ENCODE measurements around the gene GSTT2.
"Not testable (repeated sequence)": the region's sequence is repeated elsewhere in the genome, so short reads cannot be mapped to it uniquely, and the experiment has no call there.

Gene GSTT2

DNA sequence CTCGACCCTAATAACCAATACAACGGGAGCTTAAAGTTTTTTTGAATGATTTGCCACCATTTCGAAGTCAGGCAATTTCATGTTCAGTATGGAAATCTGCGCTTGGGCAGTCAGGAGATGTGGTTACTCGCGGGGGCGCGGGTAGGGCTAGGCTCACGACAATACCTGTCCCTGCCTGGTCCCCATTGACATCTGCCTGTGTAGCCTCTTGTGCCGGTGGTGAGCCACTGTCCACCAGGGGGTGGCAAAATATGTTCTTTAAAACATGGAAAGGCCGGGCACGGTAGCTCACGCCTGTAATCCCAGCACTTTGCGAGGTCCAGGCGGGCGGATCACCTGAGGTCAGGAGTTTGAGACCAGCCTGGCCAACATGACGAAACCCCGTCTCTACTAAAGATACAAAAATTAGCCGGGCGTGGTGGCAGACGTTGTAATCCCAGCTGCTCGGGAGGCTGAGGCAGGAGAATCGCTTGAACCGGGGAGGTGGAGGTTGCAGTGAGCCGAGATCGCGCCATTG is 5.0 kb upstream of the GSTT2 start:
- DNase-seq: not testable (repeated sequence)

DNA sequence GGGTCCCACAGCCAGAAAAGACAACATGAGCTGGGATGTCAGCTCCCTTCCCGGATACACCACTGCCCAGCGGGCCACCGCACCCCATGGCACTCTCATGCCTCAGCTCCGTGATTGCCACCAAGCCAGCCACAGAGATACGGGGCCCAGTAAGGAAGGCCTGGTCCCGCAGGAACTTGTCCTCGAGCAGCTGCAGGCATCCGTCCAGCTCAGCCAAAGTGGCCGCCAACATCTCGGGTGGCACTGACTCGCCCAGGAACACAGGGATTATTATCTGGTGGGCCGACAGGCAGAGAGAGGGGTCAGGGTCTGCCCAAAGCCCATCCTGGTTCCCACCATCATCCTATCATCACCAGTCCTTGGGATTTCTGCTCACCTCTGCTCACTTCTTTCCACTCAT is 2.6 kb upstream of the GSTT2 start:
- DNase-seq: not testable (repeated sequence)

DNA sequence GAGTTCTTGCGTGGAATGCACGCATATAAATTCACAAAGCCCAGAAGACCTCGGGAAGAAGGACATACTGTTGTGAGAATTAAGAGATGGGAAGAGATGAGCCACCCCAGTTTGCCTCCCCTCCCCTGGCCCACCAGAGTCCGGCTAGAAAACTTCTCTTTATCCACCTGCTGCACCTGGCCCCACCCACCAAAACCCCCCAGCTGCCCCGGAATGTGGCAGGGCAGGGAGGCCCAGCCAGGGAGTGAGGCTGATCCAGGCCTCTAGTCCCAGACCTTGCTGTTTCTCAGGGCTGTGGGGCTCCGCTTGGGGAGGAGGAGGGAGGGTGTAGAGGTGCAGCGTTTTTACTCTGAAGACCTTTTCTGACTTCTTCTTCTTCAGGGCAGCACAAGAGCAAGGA is 633 bp downstream of the GSTT2 start:
- DNase-seq: not testable (repeated sequence)

DNA sequence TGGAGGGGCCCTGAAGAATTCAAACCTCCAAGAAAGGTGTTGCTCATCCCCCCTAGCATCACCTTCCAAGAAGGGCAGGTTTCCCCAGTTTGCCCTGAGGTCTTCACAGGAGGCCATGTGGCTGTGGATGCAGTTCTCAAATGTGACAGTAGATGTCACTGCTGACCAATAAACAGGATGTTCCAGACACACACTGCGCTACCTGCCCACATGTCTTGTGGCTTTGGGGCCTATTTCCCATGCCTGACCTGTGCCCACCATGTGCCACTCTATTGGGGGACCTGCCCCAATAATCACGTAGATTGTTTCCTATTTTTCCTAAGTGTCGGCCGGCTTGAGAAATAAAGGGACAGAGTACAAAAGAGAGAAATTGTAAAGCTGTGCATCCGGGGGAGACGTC is 4.5 kb downstream of the GSTT2 start:
- DNase-seq: no peak

DNA sequence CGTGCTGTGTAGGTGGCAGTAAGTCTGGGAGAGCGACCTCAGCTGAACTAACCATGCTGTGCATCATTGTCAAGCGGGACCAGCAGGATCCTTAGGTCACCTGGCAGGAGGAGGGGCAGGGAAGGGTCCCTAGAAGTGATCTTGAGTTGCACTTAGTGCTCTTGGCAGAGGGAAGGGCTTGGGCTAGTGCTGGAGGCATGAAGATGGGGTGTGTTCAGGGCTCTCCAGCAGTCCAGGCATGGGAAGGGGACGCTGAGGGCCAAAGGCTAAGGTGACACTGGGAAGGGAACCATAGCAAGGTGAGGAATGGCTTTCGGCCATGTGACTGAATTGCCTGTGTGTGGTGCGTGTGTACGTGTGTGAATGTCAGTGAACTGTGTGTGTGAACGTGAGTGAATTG is 6.2 kb downstream of the GSTT2 start:
- not testable (repeated sequence) for DNase-seq

DNA sequence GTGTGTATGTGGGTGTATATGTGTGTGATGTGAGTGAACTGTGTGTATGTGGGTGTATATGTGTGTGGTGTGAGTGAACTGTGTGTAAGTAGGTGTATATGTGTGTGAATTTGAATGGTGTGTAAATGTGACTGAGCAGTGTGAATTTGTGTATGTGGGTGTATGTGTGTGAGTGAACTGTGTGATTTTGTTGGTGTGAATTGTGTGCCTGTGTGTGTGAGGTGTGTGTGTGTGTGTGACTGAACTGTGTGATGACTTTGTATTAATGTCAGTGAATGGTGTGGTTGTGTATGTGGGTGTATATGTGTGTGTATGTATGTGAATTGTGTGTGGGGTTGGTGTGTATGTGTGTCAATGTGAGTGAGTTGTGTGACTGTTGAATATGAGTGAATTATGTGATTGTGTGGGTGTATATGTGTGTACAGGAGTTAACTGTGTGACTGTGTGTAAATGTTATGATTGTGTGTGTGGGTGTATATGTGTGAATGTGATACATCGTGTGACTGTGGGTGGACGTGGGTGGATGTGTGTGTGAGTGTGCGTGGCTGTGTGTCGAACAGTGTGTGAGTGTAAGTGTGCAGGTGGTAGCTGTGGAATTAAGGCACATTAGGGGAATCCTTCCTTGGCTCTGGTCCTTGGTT is 6.7 kb downstream of the GSTT2 start:
- not testable (repeated sequence) for DNase-seq

DNA sequence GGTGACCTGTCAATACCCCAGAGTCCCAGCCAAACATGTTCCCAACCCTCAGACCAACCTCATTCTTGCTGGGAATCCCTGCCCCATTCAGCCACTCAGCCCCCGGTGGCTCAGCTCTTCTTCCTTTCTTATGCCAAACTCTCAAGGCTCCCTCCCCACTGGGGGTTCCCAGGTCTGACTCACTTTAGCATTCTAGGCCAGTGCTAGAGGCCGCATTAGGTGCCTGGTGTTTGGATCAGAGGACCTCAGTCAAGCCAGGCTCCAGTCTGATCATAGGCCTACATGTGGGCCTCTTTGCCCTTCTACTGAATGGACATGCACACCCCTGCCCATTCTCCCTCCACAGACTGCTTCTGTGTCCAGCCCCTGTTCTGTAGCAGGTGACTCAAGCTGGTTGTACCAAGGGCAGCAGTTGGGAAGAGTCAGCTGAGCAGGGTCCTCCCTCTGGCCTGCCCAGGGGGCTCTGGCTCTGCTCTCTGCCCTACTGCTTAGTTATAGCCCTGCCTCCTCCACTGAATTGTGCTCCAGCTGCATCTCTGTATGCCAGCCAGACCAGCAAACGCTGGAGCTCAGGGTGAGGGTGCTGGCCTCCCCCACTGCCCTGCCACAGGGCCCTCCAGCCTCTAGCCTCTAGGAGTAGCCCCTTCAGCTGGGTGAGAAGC is 9.8 kb downstream of the GSTT2 start:
- DNase-seq: not testable (repeated sequence)

DNA sequence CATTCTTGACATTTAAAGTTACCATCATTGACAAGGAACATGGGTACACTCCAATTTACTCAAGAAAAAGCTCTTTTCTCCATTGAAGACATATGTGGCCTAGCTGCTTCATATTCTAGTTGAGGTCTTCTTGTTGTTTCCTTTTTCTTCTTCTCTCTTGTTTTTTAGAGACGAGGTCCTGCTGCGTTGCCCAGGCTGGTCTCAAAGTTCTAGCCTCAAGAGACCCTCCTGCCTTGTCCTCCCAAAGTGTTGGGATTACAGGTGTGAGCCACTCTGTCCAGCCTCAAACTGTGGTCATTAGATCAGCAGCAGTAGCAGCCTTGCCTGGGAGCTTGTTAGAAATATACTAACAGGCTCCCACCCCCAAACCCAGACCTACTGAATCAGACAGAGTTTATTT is 13.1 kb downstream of the GSTT2 start:
- DNase-seq: not testable (repeated sequence)

DNA sequence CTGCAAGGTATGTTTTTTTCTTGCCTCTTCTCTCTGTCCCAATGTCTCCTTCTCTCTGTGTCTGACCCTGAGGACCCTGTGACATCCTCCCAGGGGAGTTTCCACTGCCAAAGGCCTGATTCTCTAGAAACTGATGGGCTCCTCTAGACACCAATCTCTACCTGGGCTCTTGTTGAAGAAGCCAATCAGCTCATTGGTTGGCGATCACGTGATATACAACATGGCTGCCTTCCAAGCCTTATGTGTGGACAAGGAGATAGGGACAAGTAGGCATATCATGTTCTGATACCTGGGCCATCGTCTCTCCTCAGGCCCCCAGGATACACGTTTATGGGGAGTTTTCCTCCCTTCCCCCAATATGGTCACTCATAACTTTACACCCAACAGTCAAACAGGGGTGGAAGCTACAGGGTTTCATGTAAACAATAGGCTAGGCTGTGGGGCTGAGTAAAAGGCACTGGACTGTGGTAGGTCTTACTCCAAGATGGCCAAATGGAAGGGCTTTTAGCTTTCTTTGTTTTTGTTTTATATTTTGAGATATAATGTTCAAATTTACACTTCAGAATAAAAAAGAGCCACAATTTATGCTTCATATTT is 13.7 kb downstream of the GSTT2 start:
- DNase-seq: not testable (repeated sequence)

DNA sequence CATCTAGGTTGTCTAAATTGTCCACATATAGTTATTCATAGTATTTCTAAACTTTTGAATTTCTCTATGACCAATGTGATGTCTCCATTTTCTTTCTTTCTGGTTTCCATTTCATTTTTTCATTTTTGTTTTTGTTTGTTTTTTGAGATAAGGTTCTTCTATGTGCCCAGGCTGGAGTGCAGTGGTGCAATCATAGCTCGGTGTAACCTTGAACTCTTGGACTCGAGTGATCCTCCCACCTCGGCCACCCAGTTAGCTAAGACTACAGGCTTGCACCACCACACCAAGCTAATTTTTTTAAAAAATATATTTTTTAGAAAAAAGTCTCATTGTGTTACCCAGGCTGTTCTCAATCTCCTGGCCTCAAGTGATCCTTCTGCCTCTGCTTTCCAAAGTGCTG is 17.2 kb downstream of the GSTT2 start:
- DNase-seq: no peak

DNA sequence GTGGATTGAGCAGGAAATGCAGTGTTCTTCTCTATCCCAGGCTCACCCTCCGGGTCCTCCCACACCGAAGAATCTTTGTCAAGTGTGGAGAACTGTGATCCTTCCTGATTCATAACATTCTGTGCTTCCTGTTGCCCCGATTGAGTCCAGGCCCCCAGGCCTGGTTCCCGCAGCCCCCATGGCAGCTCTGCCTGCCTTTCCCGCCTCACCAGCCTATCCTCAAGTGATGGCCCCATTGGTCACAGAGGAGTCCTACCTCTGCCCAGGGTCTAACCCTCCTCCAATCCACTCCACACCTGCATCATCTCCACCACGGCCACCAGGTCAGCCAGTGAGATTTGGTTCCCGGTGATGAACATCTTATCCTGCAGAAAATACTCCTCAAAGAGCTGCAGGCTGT is 19.8 kb downstream of the GSTT2 start:
- DNase-seq: not testable (repeated sequence)

DNA sequence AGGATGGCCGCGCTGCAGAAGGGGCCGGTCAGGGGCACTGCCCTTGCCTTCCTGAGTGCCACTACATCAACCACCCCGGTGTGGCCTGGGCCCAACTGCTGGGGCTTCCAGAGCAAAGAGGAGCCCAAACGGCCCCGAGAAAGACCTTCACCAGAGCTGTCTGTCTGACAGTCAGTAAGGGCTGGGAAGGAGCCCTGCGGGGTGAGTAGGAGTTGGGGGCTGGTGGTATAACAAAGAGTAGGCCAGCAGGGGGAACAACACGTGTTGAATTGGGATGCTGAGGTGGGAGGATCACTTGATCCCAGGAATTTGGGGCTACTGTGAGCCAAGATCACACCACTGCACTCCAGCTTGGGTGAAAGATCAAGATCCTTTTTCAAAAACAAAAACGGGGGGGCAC is 21.4 kb downstream of the GSTT2 start:
- DNase-seq: no peak

DNA sequence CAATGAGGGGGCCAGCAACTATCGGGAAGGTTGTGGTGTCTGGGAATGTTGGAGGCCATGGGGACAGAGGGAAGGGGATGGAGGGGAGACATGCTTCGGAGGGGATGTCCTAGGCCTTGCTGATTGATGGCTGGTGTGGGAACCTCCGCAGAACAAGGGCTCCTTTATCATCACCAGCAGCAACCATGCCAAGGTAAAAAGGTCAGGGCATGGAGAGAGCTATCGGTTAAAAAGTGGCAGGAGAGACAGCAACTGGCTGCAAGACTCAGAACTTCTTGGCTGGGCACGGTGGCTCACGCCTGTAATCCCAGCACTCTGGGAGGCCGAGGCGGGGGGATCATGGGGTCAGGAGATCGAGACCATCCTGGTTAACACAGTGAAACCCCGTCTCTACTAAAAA is 22.3 kb downstream of the GSTT2 start:
- no peak for DNase-seq

DNA sequence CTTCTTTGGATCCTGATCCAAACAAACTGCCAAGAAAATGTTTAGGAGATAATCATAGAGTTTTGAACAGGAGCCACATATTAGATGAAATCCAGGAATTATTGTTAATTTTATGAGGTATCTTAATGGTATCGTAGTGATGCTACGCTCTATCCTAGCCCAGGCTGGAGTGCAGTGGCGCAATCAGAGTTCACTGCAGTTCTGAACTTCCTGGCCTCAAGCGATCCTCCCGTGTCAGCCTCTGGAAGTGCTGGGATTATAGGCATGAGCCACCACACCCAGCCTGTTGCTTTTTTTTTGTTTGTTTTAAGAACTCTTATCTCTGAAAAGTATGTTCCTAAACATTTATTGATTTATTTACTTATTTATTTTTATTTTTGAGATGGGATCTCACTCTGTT is 22.9 kb downstream of the GSTT2 start:
- no peak for DNase-seq

DNA sequence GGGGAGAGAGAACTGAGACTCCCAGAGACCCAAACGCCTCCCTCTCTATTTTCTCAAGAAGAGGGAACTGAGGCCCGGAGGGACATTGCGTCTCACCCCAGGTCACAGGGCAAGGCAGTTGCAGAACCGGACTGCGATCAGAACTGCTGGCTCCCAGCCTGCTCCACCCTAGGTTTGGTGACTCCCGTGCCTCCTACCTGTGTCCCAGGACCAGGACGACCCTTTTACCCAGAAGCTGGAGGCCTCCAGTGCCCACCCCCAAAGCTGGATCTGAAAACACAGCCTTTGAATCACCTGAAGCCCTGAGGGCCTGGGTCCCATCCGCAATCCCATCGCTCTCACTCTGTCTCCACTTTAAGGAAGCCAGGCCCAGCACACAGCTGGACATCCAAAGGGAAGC is 24.0 kb downstream of the GSTT2 start:
- DNase-seq: no peak

DNA sequence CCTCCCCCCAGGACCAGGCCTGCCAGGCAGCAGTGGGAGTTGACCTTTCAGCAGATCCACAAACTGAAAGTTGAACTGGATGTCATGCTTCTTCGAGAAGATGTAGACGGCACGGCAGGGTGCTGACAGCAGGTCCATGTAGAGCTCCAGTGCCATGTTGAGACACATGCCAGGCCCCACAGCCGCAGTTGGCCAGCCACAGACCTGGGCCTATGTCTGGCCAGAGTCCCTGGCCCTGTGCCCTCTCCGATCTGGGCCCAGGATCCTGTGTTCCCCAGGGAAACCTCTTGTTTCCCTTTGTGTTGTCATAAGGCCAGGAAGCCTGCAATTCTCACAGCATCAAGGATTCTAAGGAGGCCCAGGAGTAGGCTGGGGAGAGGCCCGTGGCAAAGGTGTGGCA is 25.3 kb downstream of the GSTT2 start, which contains the start of gene GSTT4:
Gene GSTT4, minus strand, starts transcription at position 253 of the 400 bp plus-strand sequence. Its CDS starts 97 bp downstream, at position 156.
- no peak for DNase-seq

DNA sequence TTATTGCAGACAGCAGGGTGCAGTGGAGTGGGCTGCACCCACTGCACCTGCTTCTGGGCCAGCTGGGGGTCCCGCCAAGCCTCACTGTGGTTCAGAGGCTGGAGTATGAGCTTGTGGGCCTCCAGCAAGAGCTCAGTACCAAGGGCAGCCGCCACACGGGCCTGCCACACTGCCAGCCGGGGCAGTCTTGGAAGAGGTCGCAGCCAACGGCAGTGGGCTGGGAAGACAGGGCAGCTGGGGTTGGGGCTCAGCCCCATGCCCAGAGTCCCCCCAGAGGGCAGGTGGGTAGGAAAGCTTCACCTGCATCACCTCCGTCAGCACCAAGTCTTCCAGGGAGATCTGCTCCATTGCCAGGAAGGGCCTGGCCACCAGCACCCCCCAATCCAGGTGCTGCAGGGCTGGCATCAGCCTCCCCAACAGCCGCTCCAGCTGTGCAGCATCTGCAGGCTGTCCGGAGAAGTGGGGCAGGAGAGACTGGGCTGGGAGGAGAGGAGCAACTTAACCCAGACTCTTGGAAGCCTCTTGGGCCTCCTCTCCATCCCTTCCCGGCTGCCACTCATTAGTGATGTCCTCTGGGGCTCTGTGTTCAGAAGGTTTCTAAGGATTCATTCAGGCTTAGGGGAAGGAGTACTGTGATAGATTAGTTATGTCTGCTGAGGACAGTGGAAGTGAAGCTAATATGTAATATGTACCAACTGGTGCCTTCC is 26.4 kb downstream of the GSTT2 start:
- no peak for DNase-seq

DNA sequence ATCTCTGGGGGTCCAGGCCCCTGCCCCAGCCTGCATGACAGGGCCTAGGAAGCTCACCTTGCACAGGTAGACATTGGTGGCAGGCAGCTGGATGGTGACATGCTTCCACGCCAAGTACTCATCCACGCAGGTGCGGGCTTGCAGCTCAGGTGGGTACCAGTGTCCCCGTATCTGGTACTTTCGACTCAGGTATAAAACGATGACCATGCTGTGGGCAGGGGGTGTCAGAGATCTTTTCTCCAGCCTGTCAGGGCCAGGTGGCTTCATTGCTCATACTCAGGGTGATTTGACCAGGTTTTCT is 26.9 kb downstream of the GSTT2 start:
- DNase-seq: no peak

DNA sequence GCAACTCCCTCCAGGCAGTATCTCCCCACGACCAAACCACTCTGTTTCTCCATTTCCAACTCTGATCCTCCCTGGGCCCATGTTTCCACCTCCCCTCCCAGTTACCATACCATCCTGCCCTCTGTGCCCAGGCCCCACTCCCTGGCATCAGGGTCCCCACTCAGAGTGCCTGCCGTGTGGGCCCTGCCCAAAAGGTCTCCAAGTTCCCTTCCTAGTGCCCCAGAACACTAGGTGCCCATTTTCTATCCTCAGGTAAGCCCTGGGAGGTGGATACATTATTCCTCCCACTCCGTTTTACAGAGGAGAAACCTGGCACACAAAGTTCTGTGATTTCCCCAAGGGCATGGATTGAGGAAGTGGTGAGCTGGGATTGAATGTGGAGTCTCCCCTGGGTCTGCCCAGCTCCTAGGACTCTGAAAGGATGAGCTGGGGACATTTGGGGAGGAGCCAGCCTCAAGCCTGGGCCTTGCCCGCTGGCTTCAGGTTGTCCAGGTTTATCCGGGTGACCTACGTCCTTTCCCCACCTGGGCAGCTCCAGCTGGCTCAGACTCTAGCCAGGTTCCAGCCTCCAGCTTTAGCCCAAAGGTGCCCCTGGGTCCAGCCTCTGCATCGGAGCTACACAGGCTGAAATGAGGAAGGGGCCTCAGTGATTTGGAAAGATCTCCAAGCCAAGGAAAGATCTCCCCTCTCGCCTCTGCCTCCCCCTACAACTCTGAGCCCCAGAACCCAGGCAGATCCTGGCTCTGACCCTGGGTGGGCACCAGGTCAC is 27.5 kb downstream of the GSTT2 start:
- no peak for DNase-seq

DNA sequence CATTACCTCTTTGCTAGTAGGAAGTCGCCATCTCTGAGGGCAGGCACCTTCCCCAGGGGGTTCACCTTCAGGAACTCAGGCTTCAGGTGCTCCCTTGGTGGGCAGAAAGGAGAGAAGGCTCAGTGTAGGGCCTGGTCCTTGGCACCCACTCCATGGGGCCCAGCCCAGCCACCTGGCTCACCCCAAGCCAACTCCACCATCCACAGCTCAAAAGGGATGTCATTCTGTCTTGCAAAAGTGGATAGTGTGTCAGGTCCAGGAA is 28.0 kb downstream of the GSTT2 start:
- no peak for DNase-seq

DNA sequence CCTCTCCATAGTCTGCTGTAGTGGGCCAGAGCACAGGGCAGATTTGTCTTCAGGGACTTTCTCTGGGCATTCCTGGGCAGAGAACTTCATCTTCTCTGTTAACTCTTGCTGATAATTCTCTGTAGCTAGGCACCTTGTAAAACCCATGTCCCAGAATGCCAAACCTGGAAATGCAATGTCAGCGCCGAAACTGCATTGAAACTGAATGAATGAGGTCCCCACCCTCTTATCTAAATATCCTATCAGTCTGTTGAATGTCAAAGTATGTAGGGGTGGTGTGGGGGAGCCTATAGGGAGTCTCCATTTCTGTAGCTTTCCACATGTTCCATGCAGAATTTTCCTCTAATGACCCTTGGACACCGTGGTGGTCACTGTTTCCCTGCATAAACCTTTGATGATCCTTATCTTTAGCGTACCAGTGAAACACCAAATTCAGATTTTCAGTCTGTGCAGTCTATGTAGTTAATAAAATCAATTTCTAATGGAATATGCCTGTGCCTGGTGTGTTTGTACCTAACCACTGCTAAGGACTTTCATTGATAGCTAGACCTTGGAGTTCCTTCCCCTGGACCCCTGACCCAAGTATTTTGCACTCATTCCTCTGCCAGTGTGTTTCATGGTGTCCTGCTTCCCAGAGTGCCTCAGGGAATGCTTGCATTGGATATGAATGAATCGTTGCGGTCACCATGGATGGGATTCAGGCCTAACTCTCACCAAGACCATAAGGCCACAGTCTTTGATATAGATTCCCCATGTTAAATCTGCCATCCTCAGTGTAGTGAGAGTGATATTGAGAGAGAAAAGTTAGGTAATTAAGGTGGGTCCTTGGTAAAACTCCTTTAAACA is 28.7 kb downstream of the GSTT2 start:
- no peak for DNase-seq

All from NCI-H2081 treated with DMSO at 0.1 percent for 48 hours (cell line).